GM21526 (cell line): Measurements from ENCODE around the gene C1GALT1C1.

Experiments
- ATAC-seq: cut with Tn5 transposase; IDR thresholded peaks from one replicate; pipeline ENCODE4 v1.9.1; 2021; ENCODE audit warnings: moderate library complexity; ENCODE audit not compliant: unreplicated experiment, low FRiP score

C1GALT1C1 gene

GRCh38 chrX:120603707-120604360 lies 26.0 kb downstream of the C1GALT1C1 start, which contains the start of gene MCTS1:
TSS of gene MCTS1 (plus strand) at chrX:120604101. CDS start at chrX:120604237, 136 bp downstream.
- ATAC-seq = peak; percentile 85

DNA sequence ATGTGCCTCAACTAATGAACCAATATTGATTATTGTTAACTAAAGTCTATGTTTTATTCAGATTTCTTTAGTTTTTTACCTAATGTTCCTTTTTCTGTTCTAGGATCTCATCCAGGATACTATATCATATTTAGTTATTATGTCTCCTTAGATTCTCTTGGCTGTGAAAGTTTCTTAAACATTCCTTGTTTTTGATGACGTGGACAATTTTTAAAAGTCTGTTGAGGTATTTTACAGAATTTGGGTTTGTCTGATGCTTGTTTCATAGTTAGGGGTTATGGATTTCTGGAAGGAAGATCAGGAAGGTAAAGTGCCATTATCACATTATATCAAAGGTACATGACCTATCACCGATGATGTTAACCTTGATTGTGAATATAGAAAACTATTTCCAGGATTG lies 44.2 kb downstream of the C1GALT1C1 start:
- ATAC-seq = no peak
